GM18517 (cell line): ENCODE data around the gene GRPEL2.
A peak's percentile ranks its signal among the peaks of the same experiment; 100 is the strongest.

Experiments used
- ATAC-seq: cut with Tn5 transposase; IDR thresholded peaks from one replicate; pipeline ENCODE4 v1.9.1; 2021; ENCODE audit warnings: mild to moderate bottlenecking, moderate library complexity; ENCODE audit not compliant: unreplicated experiment

GRPEL2 gene, protein sequence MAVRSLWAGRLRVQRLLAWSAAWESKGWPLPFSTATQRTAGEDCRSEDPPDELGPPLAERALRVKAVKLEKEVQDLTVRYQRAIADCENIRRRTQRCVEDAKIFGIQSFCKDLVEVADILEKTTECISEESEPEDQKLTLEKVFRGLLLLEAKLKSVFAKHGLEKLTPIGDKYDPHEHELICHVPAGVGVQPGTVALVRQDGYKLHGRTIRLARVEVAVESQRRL

DNA sequence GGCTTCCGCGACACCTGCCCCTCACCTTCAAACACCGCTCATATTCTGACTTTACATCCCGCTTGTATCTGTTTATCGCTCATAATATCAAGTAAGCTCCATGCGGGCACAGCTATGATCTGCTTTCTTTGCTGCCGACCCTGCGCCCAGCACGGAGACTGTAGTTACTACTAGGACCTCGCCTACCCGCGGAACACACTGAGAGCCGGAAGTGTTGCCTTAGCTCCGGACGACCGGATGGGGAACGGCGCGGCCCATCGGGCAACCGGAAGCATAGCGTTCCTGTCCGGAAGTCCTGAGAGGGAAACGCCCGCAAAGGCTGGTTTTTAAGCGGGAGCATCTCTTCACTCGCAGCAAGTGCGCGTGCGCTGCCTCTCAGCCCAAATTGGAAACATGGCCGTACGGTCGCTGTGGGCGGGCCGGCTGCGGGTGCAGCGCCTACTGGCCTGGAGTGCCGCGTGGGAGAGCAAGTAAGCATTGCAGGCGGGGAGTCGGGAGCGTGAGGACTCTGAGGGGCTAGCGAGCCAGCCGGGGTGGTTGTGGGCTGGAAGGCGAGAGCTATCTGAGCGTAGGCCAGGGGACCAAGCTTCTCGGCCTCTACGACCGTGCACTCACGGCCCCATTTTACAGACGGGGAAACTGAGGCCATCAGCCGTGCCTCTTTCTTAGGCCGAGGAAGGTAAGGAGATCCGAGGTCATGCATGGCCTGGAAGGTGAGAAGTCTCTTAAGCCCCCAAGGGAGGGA, at the start of gene GRPEL2:
TSS of gene GRPEL2 (plus strand) at position 353 of the 745 bp plus-strand sequence. CDS start at position 394, 41 bp downstream.
- ATAC-seq = peak; percentile 95

DNA sequence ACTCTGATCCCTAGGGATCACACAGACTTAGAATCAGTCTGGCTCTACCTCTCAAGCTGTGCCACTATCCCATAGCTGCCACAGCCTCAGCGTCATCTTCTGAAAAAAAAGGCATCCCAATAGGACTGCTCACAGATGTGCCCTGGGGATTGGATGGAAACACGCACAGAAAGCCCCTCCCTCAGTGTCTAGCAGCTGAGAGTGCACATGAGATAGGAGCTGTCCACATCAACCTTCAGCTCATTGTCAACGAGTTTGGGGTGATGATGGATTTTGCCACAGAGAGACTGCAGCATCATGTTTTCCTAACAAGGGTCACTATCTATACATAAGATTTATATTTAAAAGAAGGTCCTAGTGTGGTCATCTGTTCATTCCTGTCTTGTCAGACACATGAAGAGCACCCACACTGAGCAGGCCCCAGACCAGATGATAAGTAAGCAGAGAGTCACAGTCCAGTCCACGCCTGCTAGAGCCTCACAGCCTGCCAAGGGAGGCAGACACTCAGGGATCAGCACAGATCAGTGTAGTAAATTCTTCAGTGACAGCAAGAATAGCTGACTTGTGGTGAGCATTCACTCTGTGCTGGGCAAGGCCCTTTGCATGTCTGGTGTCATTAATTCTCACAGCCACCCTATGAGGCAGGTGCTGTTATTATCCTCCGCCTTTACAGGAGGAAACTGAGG, 47.8 kb upstream of the GRPEL2 start:
- no peak for ATAC-seq

- no peak for ATAC-seq
These were observed 47.1 kb upstream of the GRPEL2 start for GRCh38 chr5:149298163-149298562.

DNA sequence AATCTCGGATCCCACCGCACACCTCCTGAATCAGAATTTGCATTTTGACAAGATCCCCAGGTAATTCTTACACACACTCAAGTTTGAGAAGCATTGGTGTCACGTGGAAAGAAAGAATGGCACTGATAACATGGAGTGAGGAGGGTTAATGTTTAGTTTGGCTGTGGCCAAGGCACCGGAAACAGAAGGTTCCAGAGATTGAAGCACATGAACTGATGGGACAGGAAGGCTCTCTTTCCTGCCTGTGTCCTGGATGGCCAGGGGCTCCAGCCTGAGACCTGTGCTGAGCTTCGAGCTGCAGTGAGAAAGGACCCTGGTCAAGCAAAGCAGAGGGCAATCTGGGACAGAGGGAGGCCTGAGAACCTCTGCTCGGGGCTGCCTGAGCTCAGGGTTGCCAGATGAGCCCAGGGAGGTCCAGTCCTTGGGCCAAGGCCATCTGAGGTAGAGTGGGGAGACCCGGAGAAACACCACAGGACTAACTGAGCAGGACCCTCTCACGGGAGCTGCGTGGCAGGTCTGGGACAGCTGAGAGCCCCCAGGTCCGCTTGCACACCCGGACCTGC, 46.4 kb upstream of the GRPEL2 start:
- ATAC-seq = no peak

GRCh38 chr5:149299451-149300054, 45.7 kb upstream of the GRPEL2 start:
- no peak for ATAC-seq

- no peak for ATAC-seq
These were observed 44.9 kb upstream of the GRPEL2 start for GRCh38 chr5:149300441-149300840.

DNA sequence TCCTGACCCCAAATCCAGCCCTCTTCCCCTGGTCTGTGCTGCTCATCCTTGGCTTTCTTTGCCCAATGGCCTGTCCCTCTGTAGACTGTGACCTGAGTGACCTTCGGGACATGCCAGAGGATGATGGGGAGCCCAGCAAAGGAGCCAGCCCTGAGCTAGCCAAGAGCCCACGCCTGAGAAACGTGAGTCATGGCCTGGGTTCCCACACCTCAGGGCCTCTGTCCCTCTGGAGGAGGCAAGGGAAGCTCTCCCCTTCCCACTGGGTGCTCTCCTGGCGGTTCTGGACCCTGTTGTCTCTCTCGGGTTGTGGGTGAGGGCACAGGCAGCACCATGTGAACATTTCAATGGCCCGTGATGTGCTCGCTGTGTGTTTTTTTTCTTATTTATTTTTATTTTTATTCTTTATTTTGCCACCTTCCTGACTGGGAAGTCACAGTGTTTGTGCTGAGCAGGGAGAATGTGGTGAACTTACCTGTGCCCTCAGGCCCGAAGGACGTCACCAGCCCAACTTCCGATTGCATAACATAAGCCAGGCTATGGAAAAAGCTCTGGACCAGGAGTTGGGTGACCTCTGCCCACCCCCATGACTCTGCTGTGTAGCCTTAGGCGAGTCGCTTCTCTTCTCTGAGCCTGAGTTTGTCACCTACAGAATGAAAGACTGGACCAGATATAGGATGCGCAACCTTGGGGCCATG, 44.1 kb upstream of the GRPEL2 start:
- ATAC-seq = no peak

GRCh38 chr5:149301744-149302380, 43.4 kb upstream of the GRPEL2 start:
- ATAC-seq = no peak

- ATAC-seq = no peak
These were observed 42.7 kb upstream of the GRPEL2 start for GRCh38 chr5:149302641-149303040.

GRCh38 chr5:149303210-149303609, 42.1 kb upstream of the GRPEL2 start:
- ATAC-seq = no peak

DNA sequence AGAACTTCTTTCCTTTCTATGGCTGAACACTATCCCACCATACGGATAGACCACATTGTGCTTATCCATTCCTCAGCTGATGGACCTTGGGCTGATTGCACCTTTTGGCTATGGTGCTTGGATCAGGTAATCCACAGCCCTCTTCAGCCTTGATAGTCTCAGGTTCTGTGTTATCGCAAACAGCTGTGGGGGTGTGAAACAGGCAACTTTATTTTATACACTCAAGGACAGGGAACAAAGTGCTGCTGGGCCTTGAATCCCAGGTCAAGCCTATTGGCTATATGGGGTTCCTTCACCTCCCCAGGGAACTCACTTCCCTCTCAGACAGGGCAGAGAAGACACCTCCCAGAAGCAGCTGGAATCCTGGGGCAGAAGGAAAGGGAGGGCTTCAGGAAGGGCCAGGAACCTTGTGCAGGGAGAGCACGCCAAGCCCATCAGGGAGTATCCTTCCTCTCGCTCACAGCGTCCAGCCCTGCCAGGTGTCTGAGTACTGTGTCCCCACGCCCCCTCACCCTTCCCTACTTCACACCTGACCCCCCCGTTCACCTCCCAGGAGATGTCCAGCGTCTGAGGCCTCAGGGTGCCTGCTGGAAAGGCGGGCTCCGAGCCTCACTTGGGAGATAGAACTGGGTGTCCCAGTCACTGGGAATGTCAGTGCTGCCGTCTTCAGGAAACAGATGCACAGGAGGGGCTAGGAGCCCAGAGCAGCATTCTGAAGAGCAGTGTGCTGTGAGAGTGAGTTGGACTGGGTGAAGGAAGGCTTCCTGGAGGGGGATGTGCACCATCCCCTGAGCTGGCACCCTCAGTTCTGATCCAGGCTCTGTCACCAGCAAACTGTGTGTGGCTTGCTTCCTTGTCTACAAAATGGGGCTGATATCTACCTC, 40.9 kb upstream of the GRPEL2 start:
- ATAC-seq = no peak

DNA sequence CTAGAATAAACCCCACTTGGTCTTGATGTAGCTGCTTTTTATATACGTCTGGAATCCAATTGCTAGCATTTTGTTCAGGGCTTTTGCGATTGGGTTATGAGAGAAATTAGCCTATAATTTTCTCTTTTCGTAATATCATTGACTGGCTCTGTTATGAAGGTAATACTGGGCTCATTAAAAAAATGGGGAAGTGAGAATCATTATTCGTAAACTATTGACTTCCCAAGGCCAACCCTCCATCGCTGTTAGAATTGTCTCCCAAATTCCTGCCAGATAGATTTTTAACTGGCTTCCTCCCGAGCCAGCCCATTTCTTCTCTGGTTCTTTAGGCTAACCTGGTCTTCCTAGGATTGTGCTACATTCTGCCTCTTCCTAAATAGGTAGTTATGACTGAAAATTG, 35.9 kb upstream of the GRPEL2 start:
- no peak for ATAC-seq

DNA sequence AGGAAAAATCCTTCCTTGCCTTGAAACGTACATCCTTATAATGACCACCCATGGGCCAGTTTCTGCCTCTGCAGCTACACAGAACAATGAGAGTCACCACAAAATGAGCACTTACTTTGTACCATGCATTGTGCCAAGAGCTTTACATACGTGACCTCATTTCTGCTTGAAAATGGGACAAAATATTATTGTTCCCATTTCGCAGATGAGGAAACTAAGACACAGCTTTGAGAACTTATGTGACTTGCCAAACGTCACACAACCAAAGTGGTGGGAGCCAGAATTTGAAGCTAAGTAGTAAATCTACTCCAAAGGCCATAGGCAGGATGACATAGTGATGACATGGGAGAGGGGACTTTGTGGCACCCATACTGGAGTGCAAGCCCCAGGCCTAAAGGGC, 34.8 kb upstream of the GRPEL2 start:
- no peak for ATAC-seq

GRCh38 chr5:149310947-149311658, 34.2 kb upstream of the GRPEL2 start:
- ATAC-seq = no peak

- no peak for ATAC-seq
These were observed 32.0 kb upstream of the GRPEL2 start for GRCh38 chr5:149313151-149313841.

- no peak for ATAC-seq
These were observed 30.7 kb upstream of the GRPEL2 start for GRCh38 chr5:149314571-149315111.

- no peak for ATAC-seq
These were observed 29.5 kb upstream of the GRPEL2 start for GRCh38 chr5:149315753-149316152.
